Measurements from ENCODE around the gene UBAC2.

Gene UBAC2

DNA sequence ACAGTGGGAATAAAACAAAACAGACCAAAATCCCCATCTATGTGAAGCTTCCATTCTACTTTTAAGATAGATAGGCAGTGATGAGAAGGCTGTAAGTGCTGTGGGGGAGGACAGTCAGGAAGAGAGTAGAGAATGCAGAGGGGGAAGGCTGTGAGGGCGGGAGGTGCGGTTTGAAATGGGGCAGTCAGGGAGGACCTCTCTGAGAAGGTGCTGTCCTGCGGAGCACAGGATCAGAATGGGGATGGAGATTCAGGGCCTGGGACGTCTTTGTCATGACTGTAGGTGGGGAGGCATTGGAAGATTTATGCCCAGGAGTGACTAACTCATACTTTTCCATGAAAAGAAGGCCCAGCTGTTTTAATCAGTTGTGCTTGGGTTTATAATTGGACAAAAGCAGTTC, 110.5 kb downstream of the UBAC2 start:
- no peak for DNase-seq (ENCODE audit: extremely low spot score)

DNA sequence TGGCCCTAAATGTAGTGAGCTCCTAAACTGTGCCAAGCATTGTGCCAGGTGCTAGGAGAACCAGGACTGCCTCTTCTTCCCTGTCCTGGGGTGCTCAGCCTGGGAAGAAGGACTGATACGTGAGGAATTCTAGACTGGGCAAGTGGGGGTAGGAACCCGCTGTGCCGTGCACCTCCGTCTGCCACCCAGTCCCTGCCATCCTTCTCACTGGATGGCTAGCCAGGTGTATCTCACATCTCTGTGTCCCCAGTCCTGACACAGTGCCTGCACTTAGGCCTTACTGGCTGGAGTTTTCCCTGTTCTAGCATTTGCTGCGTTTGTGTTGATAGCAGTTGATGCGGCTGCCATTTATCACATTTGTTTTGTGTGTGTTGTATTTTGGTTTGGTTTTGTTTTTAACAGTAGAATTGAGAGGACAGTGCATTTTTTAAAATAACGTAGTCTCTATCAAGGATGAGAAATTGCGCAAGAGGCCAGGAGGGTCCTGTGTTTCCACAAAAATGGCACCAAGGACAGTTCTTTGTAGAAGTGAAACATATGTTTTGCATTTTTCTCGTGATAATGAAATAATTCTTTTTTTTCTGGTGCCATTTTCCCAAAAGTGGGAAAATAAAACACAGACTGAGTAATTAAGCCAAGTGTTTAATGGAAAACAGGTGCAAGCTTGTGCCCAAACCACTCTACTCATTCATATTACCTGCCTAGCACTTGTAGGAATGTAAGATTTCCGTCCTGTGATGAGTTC, 111.3 kb downstream of the UBAC2 start:
- no peak for DNase-seq (ENCODE audit: extremely low spot score)
- POLR2A ChIA-PET: interaction anchor here (0.5 to 1.2 kb wide), 3 partner anchors 9 to 110 kb away, joined by 4 to 6 read pairs (median 4); no protein-coding TSS in a partner anchor
- CTCF ChIA-PET: interaction anchor here (0.8 to 2.0 kb wide), 15 partner anchors 8 to 125 kb away, joined by 3 to 8 read pairs (median 4); no protein-coding TSS in a partner anchor
- TF ChIP-seq, protein P1, sequence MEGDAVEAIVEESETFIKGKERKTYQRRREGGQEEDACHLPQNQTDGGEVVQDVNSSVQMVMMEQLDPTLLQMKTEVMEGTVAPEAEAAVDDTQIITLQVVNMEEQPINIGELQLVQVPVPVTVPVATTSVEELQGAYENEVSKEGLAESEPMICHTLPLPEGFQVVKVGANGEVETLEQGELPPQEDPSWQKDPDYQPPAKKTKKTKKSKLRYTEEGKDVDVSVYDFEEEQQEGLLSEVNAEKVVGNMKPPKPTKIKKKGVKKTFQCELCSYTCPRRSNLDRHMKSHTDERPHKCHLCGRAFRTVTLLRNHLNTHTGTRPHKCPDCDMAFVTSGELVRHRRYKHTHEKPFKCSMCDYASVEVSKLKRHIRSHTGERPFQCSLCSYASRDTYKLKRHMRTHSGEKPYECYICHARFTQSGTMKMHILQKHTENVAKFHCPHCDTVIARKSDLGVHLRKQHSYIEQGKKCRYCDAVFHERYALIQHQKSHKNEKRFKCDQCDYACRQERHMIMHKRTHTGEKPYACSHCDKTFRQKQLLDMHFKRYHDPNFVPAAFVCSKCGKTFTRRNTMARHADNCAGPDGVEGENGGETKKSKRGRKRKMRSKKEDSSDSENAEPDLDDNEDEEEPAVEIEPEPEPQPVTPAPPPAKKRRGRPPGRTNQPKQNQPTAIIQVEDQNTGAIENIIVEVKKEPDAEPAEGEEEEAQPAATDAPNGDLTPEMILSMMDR (IDR thresholded peaks at IDR 0.05; ENCODE audit: control extremely low read depth, extremely low read depth, low read depth, missing control alignments): no peak

More for the DNA sequence above, 110.5 kb downstream of the UBAC2 start:
- TF ChIP-seq, protein P1 (IDR thresholded peaks at IDR 0.05; ENCODE audit: control extremely low read depth, extremely low read depth, low read depth, missing control alignments): no peak
- CTCF ChIA-PET: interaction anchor here (1.0 to 2.0 kb wide), 5 partner anchors 8 to 43 kb away, joined by 3 to 5 read pairs (median 3); no protein-coding TSS in a partner anchor
- POLR2A ChIA-PET: no interaction called here

DNA sequence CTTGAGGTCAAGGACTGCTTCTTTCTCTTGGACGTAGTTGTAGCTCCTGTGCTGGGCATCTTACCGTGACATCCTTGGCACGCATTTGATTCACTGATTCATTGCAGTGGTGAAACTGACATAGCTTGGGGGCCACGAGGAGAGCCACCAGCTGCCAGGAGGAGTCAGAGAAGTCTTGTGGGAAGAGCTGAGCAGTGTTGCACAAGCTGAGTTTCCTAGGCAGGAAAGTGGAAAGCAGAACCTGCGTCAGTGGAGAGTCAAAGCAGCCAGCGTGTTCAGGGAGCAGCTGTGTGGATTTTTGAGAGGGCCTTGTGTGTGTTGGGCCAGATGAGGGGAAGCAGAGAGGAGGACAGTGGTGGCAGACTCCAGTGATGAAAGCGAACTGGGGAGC, 111.8 kb downstream of the UBAC2 start:
- no peak for DNase-seq (ENCODE audit: extremely low spot score)
- ChIA-PET CTCF (interaction anchor here (0.8 to 2.0 kb wide), 13 partner anchors 8 to 124 kb away, joined by 3 to 8 read pairs (median 4); no protein-coding TSS in a partner anchor), POLR2A (interaction anchor here (1.1 to 1.2 kb wide), 2 partner anchors 9 to 44 kb away, joined by 4 read pairs; no protein-coding TSS in a partner anchor)
- TF ChIP-seq, protein P1 (IDR thresholded peaks at IDR 0.05; ENCODE audit: control extremely low read depth, extremely low read depth, low read depth, missing control alignments): no peak

DNA sequence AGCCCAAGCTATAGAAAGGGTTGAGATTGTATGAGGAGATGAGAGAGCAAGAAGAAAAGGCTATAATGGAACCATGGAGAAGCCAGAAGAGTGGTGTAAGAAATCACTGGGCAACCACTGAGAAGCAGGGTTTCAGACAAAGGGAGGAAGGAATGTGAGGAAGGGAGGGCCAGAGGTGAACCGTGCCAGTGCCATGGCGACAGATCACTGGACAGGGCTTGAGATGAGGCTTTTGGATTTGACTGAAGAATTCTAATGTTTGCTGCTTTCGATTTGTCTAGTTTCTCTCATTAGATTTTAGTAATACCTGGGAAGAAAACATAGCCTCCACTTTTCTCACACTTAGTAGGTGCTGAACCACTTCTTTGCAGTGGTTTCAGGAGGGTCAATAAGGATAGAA, 112.8 kb downstream of the UBAC2 start:
- CTCF ChIA-PET: interaction anchor here (1.2 to 2.0 kb wide), 3 partner anchors 9 to 46 kb away, joined by 3 to 5 read pairs (median 4); no protein-coding TSS in a partner anchor
- POLR2A ChIA-PET: no interaction called here
- TF ChIP-seq, protein P1 (IDR thresholded peaks at IDR 0.05; ENCODE audit: control extremely low read depth, extremely low read depth, low read depth, missing control alignments): no peak
- DNase-seq (ENCODE audit: extremely low spot score): no peak

DNA sequence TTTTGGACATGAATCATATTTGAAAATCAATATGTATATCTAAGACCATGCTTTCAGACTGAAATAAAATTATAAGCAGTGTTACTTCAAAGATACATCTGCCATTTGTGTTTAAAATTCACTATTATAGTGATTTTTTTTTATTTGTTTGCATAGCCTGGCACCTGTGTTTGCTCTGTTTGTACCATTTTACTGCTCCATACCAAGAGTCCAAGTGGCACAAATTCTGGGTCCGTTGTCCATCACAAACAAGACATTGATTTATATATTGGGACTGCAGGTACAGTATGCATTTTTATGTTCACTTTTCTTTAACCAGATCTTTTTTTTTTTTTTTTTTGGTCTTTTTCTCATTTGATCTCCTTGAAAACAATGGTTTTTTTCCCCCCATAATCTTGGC, 113.3 kb downstream of the UBAC2 start:
- DNase-seq (ENCODE audit: extremely low spot score): no peak
- TF ChIP-seq, protein P1 (IDR thresholded peaks at IDR 0.05; ENCODE audit: control extremely low read depth, extremely low read depth, low read depth, missing control alignments): no peak
- POLR2A ChIA-PET: no interaction called here
- CTCF ChIA-PET: interaction anchor here (0.8 to 2.0 kb wide), 5 partner anchors 10 to 67 kb away, joined by 3 to 5 read pairs (median 3); no protein-coding TSS in a partner anchor

DNA sequence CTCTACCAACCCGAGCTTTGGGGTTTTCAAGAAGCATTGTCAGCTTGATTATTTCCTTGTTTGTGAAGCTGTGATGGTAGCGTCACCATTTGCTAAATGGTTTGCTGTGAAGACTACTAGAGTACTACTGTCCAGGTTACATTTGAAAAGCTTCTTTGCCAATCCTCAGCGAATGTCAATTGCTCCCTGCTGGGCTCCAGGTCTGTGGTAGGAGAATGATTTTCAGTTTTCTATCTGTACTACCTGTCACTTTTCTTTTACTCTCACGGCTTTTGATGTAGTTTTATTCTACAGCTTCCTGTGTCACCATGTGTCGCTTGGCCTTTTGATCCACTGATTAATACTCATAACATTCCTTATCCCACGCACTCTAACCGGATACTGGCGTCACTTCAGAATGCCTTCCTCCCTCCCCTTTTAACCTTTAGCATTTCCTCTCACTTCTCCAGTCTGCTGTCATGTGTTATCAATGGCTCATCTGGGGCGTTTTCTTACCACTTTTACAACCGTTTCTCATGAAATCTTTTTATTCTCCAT, 114.1 kb downstream of the UBAC2 start:
- CTCF ChIA-PET: interaction anchor here (0.8 to 1.8 kb wide), 5 partner anchors 11 to 123 kb away, joined by 3 to 5 read pairs (median 3); no protein-coding TSS in a partner anchor
- POLR2A ChIA-PET: no interaction called here
- no peak for DNase-seq (ENCODE audit: extremely low spot score)
- TF ChIP-seq, protein P1 (IDR thresholded peaks at IDR 0.05; ENCODE audit: control extremely low read depth, extremely low read depth, low read depth, missing control alignments): no peak
